ENCODE data around the gene PPP1R15B. TPM values are rescaled to one million over a fixed set of nuclear protein-coding genes. Genes with fewer than 3 reads are reported as not detected.
A peak's percentile ranks its signal among the peaks of the same experiment; 100 is the strongest.

PPP1R15B gene
- total RNA-seq, 4 donors from 2014 or later: 42.8 to 56.4 (median 51.4) TPM

- no peaks in the 10 kb centered on the region for H3K36me3 ChIP-seq
- H3K9me3 ChIP-seq: no peaks in the 10 kb centered on the region
- TF ChIP-seq POLR2AphosphoS5 (IDR thresholded peaks at IDR 0.05) (no peak), CTCF (IDR thresholded peaks at IDR 0.05) (no peak), POLR2A (IDR thresholded peaks at IDR 0.05; ENCODE audit: low read depth) (no peak)
- no CpG with 5 or more reads among the region's 2 CpGs for WGBS
- peaks cover 0 to 60% (median 3%) of the 10 kb centered on the region in 4 donors for H3K27me3 ChIP-seq
- no peak overlapping the region for H3K27ac ChIP-seq (replicated peaks in 1 of 4)
- no peak for DNase-seq (ENCODE audit: extremely low spot score)
- H3K4me3 ChIP-seq: no peak overlapping the region
- peaks cover 26 to 33% (median 29%) of the 10 kb centered on the region in 4 donors for H3K4me1 ChIP-seq
- intact Hi-C loops (cut with DNase I): loop anchor here (10.0 kb wide), 1 partner anchor 497 kb away; the partner anchor contains the start of gene SNRPE
These were observed 50.3 kb downstream of the PPP1R15B start for GRCh38 chr1:204361341-204361771.

GRCh38 chr1:204360314-204360713, 51.3 kb downstream of the PPP1R15B start:
- 78% methylated on average over 3 of the region's 4 CpGs for WGBS
- Histone ChIP-seq H3K27ac (replicated peaks in 1 of 4) (peak overlapping the region in 1 of 4 donors; percentile 26), H3K36me3 (no peaks in the 10 kb centered on the region), H3K9me3 (no peaks in the 10 kb centered on the region), H3K27me3 (peaks cover 0 to 53% (median 3%) of the 10 kb centered on the region in 4 donors), H3K4me1 (peaks cover 26 to 33% (median 29%) of the 10 kb centered on the region in 4 donors), H3K4me3 (no peak overlapping the region)
- TF ChIP-seq POLR2A (IDR thresholded peaks at IDR 0.05; ENCODE audit: low read depth) (no peak), CTCF (IDR thresholded peaks at IDR 0.05) (no peak), POLR2AphosphoS5 (IDR thresholded peaks at IDR 0.05) (no peak), EP300 (IDR thresholded peaks at IDR 0.05) (no peak)
- intact Hi-C loops (cut with DNase I): loop anchor here (10.0 kb wide), 1 partner anchor 496 kb away; the partner anchor contains the start of gene SNRPE
- DNase-seq (ENCODE audit: extremely low spot score): no peak

GRCh38 chr1:204359474-204360255, 52.0 kb downstream of the PPP1R15B start, which contains the start of gene PLEKHA6:
TSS of gene PLEKHA6 (minus strand) at chr1:204359929. CDS start at chr1:204273727, 86,202 bp downstream.
- WGBS: 7% methylated on average over 10 of the region's 20 CpGs
- Histone ChIP-seq H3K27me3 (peaks cover 0 to 53% (median 3%) of the 10 kb centered on the region in 4 donors), H3K36me3 (no peaks in the 10 kb centered on the region), H3K4me1 (peaks cover 26 to 33% (median 29%) of the 10 kb centered on the region in 4 donors), H3K27ac (replicated peaks in 1 of 4) (peak within 1 kb of the TSS in 2 of 4 donors; percentile 13 to 26), H3K9me3 (no peaks in the 10 kb centered on the region), H3K4me3 (peak within 1 kb of the TSS in 3 of 4 donors; percentile 10 to 37 (median 14))
- no peak for DNase-seq (ENCODE audit: extremely low spot score)
- intact Hi-C loops (cut with DNase I): loop anchor here (10.0 kb wide), 1 partner anchor 495 kb away; the partner anchor contains the start of gene SNRPE
- TF ChIP-seq EP300 (IDR thresholded peaks at IDR 0.05) (no peak), CTCF (IDR thresholded peaks at IDR 0.05) (peak in 1 of 3 experiments; percentile 19)

GRCh38 chr1:204359131-204359473, 52.5 kb downstream of the PPP1R15B start:
- WGBS: 34% methylated on average over 5 of the region's 5 CpGs
- peak overlapping the region in 2 of 4 donors; percentile 10 to 14 for H3K4me3 ChIP-seq
- TF ChIP-seq POLR2AphosphoS5 (IDR thresholded peaks at IDR 0.05) (no peak), EP300 (IDR thresholded peaks at IDR 0.05) (no peak), CTCF (IDR thresholded peaks at IDR 0.05) (no peak), POLR2A (IDR thresholded peaks at IDR 0.05; ENCODE audit: low read depth) (no peak)
- H3K9me3 ChIP-seq: no peaks in the 10 kb centered on the region
- no peak for DNase-seq (ENCODE audit: extremely low spot score)
- peaks cover 0 to 54% (median 3%) of the 10 kb centered on the region in 4 donors for H3K27me3 ChIP-seq
- peaks cover 26 to 33% (median 29%) of the 10 kb centered on the region in 4 donors for H3K4me1 ChIP-seq
- H3K36me3 ChIP-seq: no peaks in the 10 kb centered on the region
- intact Hi-C loops (cut with DNase I): no loop called here
- peak overlapping the region in 1 of 4 donors; percentile 13 for H3K27ac ChIP-seq (replicated peaks in 1 of 4)

Data from esophagus muscularis mucosa (tissue), 4 donors.